Stimulated activated CD8-positive, alpha-beta memory T cell treated with anti-CD3 and anti-CD28 coated beads, Interleukin-4, amount 100 ng/mL, for 4 hours (primary cell): ENCODE data around the gene SEC11A.
"Not testable (repeated sequence)": the region's sequence is repeated elsewhere in the genome, so short reads cannot be mapped to it uniquely, and the experiment has no call there.

ENCODE experiments used
- DNase-seq, 2 donors: peaks; one replicate each; pipeline ENCODE4 v3.0.0-alpha.2; 2020; ENCODE audit warnings: low read depth in 2 of 2, low spot score in 1 of 2

Gene SEC11A

DNA sequence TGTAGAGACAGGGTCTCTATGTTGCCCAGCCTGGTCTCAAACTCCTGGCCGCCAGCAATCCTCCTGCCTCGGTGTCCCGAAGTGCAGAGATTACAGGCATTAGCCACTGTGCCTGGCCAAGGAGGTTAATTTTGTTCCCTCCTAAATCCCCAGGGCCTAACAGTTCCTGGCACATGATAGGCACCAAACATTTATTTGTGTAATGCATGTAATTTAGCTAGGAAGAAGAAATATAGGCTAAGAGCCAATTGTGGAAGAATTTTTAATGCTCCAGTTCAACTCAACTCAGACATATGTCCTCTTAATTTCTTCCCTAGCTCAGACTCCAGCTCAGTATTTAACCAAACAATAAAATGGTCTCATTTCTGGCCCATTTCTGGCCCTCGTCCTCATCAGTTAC lies 24.8 kb upstream of the SEC11A start:
- no peak for DNase-seq

DNA sequence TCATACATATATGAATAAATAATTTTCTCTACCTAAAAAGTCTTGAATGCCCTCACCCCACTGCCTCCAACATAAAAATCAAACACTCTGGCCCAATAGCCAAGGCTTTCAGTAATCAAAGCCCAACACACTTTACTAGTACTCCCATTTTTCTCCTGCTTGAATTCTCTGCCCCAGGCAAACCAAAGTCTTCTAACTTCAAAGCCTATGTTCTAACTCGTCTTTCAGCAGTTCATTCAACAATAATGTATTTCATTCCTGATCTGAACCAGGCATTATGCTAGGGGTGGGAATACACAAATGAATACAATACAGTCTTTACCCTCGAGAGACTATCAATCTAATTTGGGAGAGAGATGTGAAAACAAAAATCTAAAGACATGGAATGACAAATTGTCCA lies 21.1 kb upstream of the SEC11A start:
- no peak for DNase-seq

DNA sequence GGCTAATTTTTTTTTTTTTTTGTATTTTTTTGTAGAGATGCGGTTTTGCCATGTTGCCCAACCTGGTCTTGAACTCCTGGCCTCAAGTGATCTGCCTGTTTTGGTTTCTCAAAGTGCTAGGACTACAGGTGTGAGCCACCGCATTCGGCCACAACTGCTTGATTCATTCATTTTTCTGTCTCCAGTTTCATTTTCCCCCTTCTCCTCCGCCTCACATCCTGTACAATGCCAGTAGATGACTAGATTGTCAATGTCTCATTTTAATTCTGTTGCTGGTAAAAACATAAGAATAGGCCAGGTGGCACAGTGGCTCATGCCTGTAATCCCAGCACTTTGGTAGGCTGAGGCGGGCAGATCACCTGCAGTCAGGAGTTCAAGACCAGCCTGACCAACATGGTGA lies 20.4 kb upstream of the SEC11A start:
- no peak for DNase-seq

DNA sequence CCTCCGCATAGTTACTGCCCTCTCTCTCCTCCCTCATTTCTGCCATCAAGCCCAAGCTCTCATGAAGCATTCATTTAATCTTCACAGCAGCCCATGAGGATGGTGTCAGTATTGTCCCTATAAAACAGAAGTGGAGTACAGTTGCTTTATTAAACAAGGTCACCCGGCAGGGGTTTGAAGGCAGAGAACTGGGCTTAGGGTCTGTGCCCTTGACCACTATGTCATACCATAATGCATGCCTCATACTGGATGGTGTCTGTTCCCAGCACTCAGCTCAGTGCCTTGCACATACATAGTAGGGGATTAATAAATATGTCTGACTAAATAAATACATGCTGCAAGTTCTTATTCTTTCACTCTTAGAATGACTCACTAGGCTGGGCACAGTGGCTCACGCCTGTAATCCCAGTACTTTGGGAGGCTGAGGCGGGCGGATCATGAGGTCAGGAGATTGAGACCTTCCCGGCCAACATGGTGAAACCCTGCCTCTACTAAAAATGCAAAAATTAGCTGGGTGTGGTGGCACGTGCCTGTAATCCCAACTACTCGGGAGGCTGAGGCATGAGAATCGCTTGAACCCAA lies 19.6 kb upstream of the SEC11A start:
- DNase-seq = not testable (repeated sequence)

DNA sequence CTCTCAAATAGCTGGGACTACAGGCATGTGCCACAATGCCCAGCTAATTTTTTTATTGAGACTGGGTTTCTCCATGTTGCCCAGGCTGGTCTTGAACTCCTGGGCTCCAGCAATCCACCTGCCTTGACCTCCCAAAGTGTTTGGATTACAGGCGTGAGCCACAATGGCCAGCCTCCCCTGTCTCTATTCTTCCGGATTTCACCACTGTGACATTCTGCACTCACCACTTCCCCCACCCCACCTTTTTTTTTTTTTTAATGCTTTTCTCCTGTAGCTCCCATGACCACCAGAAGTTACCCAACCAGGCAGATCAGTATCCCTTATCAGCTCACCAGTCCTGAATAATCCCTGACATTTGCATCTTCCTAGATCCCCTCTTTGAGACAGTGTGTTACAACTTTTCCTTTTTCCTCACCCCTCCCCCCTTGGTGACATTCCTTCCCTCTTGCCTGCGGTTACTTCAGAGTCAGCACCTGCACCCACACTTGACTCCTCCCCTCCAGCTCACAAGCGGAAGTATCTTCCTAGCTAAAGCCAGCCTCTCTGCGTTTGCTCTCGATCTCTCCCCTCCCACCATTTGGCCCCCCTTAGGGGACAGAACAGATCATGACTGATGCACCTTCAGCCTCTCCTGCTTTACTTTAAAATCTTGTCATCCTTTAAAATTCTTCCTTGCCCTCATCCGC lies 19.0 kb upstream of the SEC11A start:
- peak; percentile 31 to 60 for DNase-seq

DNA sequence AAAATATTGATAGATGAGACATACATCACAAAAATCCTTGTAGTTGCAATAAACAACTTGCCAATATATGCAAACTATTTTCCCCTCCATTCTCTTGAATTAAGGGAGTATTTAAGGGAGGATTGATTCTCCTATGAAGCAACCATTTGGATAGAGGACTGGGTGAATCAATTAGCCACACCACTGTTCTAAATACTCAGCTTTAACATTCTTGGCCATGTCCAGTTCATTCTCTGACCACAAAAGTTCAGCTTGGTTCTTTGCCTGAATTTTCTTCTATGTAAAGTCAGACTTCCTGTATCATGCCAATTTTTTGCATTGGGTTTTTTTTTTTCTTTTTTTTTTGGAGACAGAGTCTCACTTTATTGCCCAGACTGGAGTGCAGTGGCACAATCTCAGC lies 15.8 kb upstream of the SEC11A start:
- DNase-seq = no peak

DNA sequence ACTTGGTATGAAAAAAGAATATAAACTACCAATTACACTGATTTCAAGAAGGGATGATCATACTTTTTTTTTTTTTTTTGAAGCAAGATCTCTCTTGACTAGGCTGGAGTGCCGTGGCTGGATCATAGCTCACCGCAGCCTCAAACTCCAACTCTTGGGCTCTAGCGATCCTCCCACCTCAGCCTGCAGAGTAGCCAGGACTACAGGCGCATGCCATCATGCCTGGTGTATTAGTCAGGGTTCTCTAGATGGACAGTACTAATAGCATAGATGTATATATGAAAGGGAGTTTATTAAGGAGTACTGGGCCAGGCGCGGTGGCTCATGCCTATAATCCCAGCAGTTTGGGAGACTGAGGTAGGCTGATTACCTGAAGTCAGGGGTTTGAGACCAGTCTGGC lies 11.5 kb upstream of the SEC11A start:
- no peak for DNase-seq

DNA sequence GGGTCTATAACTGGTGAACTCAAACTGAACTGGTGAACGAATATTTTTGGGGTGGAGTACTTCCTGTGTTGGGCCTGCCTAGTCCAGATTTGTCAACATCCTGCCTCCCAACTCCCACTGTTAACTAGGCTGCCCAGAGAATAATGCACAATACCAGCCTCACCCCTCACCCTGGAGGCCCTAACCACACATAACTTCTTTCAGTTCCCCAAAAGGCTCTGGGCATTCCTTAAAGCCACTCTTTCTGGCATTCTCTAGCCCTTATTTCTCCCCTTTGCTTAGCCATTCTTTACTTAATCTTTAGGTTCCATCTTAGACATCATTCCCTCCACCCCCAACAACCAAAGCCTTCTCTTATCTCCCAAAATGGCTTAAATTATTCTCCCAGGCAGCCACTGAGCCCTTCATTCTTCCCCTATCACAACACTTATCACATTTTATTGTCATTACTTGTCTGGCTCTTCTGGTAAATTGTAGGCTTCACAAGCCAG lies 9.1 kb upstream of the SEC11A start:
- DNase-seq = no peak

DNA sequence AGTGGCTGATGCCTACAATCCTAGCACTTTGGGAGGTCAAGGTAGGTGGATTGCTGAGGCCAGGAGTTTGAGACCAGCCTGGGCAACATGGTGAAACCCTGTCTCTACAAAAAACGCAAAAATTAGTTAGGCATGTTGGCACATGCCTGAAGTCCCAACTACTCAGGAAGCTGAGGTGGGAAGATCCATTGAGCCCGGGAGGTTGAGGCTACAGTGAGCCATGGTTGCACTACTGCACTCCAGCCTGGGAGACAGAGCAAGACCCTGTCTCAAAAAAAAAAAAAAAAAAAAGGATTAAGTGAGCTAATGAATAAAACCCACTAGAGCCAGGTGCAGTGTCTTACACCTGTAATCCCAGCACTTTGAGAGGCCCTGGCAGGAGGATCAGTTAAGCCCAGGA lies 6.7 kb upstream of the SEC11A start:
- DNase-seq = no peak

DNA sequence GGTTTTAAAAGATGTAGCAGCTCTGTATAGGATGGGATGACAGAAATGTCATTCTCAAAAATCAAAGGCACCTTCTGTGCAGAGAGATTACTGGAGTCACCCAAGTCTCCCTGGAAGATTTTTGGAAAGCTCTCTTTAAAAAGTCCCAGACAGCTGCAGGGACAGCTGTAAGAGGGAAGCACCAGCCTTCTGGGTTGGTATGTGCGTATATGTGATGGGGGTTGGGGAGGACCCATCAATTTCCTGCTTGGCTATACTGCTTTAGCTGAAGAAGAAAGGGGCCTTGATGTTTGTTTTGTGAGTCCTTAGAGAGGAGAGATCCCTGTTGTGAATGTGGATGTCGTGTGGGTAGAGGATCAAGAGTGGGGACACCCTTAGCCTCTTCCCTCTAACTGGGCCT lies 5.4 kb upstream of the SEC11A start:
- DNase-seq = no peak

DNA sequence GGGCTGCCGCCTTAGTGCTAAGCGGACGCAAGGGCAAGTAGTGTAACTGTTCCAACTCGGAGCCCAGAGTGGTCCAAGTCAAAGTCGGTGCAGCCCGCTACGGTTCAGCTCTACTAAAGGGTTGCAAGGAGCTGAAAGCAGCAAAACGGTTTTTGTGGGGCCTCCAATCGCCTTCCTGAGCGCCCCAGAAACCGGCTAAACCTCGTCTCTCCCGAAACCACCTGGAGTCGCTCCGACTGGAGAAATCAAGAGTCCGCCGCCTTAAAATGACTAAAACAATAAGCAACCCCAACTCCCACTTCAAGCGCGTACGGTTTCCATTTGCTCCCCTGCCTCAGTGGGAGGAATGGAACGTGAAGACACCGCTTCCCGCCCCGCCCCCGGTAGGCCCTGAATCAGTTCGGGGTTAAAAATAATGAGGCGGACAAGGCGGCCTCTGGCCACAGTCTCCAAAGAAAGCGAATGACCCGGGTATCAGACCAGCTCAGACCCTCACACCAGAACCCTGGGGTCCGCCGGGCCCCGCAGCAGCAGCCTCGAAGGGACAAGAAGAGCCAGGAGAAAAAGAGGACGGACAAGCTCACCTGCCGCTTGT lies 401 bp downstream of the SEC11A start:
- no peak for DNase-seq

DNA sequence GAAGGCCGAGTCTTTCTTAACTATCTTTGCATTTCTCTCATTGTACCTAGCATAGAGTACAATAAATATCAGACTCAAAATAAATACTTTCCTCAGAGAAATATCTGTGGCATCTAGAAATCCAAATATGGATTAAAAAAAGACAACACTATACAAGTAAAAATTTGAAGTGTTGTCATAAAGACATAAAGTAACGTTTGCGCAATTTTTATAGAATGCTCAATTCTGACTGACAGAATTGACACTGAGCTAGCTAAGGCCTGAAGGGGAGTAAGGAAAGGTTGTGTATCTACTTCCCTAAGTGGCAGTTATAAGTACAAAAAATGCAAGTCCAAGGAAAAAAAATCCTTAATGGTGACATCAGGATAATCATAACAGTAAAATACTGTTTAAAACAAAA lies 1.1 kb downstream of the SEC11A start:
- DNase-seq = no peak

DNA sequence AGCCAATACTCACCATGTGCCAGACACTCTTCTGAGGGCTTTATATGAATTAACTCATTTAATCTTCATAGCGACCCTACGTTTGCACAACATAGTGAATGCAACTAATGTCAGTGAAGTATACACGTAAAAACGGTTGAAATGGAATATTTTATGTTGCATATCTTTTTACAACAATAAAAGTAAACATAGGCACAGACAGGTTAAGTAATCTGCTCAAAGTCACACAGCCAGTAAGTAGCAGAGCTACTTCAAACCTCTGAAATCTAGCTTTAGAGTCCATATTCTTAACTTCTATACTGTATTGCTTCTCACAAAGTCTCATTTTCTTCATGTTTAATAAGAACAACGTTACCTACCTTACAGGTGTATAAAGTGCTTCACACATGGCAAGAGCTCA lies 1.6 kb downstream of the SEC11A start:
- DNase-seq = no peak

DNA sequence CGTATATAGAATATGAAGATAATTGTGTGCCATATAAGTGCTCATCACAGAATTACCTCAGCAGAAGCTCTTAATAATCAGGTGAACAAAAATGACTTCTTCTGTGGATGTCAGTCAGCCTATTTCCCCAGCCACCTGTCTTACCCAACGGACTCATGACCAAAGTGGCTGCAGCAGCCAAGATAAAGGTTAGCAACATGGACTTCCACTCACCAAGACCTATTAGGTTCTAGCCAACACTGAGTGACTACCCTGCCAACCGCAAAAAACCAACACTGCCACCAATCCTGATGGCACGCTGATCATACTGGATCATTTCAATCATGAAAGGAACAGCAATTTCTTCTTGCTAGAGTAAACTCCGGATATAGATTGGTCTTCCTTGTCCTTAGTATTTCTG lies 12.1 kb downstream of the SEC11A start:
- DNase-seq = no peak

DNA sequence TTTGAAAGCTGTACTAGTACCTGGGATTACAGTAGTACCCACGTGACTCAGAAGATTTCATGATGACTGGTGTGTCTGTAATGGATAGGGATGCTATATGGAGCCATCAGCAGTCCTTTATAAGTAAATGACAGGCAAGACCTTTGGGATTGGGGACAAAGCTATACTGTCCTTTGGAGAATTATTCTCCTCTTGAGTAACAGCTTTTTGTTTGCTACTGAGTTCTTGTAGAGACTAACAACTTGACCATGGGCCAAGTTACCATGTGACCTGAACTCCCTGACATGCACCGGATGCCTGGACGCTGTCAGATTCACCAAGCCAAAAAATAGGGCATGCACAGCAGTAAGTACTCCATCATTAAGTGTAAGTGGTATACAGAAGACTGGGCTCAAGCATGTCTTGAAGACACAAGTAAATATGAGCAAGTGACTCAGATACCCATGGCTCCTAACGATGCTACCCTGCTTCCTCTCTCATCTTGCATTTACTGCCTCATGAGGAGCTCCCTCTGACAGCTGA lies 12.9 kb downstream of the SEC11A start:
- DNase-seq = no peak

DNA sequence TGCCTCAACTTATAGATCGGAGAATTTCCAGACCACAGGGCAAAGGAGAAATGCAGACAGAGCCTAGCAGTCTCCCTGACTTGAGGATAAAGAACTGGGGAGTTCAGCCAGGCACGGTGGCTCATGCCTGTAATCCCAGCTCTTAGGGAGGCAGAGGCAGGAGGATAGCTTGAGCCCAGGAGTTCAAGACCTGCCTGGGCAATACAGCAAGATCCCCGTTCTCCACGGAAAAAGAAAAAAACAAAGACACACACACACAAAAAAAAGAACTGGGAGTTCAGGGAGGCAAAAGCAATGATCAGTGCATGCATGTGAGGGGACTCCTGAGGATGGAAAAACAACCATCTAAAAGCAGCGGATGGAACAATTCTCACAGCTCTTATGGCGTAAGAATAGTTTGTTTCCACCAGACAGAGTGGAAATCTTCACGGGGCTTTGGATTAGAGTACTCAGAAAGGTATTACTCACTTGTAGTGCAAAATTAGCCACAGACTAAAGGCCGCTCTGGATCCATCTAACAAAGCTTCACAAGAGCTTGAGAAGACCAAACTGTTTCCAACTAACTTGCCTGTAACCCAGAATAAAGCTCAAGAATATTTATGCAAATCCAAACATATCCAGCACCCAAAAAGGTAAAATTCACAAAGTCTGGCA lies 16.3 kb downstream of the SEC11A start:
- DNase-seq = no peak

DNA sequence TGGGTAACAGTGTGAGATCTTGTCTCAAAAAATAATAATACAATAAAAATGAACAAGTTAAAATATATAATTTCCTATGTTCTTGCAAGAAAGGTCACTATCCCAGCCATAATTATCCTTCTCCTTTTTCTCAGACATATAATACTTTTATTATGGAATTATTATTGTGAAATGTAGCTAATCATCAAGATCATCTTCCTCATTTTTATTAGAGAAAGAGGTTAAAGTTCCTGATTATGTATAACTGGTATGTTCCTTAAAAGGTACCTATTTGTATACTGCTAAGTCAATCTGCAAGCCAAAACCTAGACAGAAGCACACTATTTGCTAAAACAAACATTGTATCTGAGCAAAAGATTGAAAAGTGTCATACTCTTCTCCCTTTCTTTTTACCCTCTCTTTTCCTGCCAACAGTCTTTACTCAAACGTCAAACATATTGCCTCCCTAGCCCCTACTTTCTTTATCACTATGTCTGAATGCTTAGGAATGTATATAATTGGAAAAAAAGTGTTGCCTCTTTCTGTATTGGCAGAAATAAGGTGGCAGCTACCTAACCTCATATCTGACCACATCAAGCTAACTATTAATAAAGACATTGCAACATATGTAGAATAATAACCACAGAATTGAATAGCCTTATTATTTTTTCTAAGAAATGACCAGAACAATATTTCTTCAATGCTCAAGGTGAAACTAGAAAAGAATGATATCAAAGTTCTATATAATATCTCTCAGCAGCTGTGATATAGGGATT lies 18.5 kb downstream of the SEC11A start:
- no peak for DNase-seq

DNA sequence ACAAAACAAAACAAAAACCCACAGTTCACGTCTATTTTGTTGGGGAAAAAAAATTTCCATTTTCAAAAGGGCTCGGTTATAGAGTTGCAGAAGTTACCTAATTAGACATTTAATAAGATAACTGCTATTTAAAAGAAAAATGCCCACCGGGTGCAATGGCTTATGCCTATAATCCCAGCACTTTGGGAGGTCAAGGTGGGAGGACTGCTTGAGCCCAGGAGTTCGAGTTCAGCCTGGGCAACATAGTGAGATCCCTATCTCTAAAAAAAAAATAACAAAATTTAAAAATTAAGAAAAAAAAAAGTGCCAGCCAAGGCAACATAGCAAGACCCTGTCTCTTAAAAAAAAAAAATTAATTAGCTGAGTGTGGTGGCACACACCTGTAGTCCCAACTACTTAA lies 19.2 kb downstream of the SEC11A start:
- DNase-seq = no peak

DNA sequence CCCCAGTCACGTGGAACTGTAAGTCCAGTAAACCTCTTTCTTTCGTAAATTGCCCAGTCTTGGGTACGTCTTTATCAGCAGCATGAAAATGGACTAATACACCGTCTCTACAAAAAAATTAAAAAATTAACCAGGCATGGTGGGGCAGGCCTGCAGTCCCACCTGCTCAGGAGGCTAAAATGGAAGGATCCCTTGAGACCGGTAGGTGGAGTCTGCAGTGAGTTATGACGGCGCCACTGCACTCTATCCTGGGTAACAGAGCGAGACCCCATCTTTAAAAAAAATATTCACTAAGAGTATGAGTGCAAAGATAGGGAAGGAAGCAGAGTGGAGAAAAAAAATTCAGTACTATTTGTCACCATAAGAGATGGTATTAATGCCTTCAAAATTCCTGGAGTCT lies 25.6 kb downstream of the SEC11A start:
- DNase-seq = no peak

DNA sequence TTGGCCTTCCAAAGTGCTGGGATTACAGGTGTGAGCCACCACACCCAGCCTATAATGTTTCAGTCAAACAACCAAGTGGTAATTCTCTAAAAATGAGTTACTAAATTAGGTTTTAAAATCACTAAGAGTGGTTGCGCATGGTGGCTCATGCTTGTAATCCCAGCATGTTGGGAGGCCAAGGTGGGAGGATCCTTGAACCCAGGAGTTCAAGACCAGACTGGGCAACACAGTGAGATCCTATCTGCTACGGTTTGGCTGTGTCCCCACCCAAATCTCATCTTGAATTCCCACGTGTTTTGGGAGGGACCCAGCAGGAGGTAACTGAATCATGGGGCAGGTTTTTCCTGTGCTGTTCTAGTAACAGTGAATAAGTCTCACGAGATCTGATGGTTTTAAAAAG lies 26.1 kb downstream of the SEC11A start:
- no peak for DNase-seq

DNA sequence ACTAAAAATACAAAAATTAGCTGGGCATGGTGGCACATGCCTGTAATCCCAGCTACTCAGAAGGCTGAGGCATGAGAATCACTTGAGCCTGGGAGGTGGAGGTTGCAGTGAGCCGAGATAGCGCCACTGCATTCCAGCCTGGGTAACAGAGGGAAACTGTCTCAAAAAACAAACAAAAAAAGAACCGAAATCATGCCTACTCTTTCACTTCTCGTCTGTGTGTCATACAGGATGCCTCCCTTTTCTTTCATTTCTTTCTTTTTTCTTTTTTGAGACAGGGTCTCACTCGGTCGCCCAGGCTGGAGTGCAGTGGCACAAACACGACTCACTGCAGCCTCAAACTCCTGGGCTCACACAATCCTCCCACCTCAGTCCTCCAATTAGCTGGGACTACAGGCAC lies 29.5 kb downstream of the SEC11A start:
- DNase-seq = not testable (repeated sequence)
